DND-41 (cell line): ENCODE data around the gene SDCCAG8.

ENCODE experiments used
- ATAC-seq: fragments of 200-7000 bp; cut with Tn5 transposase; 3 replicates; pipeline ENCODE4 v1.9.1; 2021; ENCODE audit warnings: low read depth; ENCODE audit not compliant: insufficient read depth
- DNase-seq: peaks from one replicate; pipeline ENCODE4 v3.0.0-alpha.2; 2020
- H2AFZ ChIP-seq: 2 replicates; pipeline ENCODE4 v1.6.0; 2012; ENCODE audit warnings: low read depth, low read length
- H3K27ac ChIP-seq: 2 replicates; pipeline ENCODE4 v1.5.1; 2012; ENCODE audit warnings: low read length, inconsistent platforms
- H3K27me3 ChIP-seq: fragments of 200-600 bp; sonication (generic); 2 replicates; pipeline ENCODE4 v1.6.0; 2012; ENCODE audit warnings: low read length, mild to moderate bottlenecking, inconsistent platforms; ENCODE audit not compliant: insufficient read depth, poor library complexity
- H3K36me3 ChIP-seq: 2 replicates; pipeline ENCODE4 v1.5.1; 2012; ENCODE audit warnings: low read length, inconsistent platforms; ENCODE audit not compliant: insufficient read depth
- H3K4me1 ChIP-seq: 2 replicates; pipeline ENCODE4 v1.5.1; 2012; ENCODE audit warnings: mild to moderate bottlenecking, low read length; ENCODE audit not compliant: insufficient read depth
- H3K4me2 ChIP-seq: 2 replicates; pipeline ENCODE4 v1.6.0; 2012; ENCODE audit warnings: mild to moderate bottlenecking, moderate library complexity, low read length, inconsistent platforms; ENCODE audit not compliant: insufficient read depth
- H3K4me3 ChIP-seq, 2 experiments: fragments of 200-600 bp in 1 of 2; shearing (Covaris generic) in 1 of 2; 2 replicates each; pipeline ENCODE4 v1.5.1; 2012 to 2016; ENCODE audit warnings: inconsistent platforms in 2 of 2, low read length in 2 of 2, mild to moderate bottlenecking in 2 of 2, low read depth in 1 of 2, moderate library complexity in 1 of 2
- H3K79me2 ChIP-seq: 2 replicates; pipeline ENCODE4 v1.6.0; 2012; ENCODE audit warnings: low read length, inconsistent platforms; ENCODE audit not compliant: insufficient read depth
- H3K9ac ChIP-seq: 2 replicates; pipeline ENCODE4 v1.6.0; 2012; ENCODE audit warnings: low read depth, mild to moderate bottlenecking, inconsistent platforms, low read length, moderate library complexity
- H3K9me3 ChIP-seq: 2 replicates; pipeline ENCODE4 v1.5.1; 2012; ENCODE audit warnings: low read length, moderate library complexity, mild to moderate bottlenecking, inconsistent platforms; ENCODE audit not compliant: insufficient read depth, severe bottlenecking
- H4K20me1 ChIP-seq: 2 replicates; pipeline ENCODE4 v1.6.0; 2012; ENCODE audit warnings: low read length; ENCODE audit not compliant: insufficient read depth
- EZH2 ChIP-seq: IDR thresholded peaks from 3 replicates; pipeline ENCODE4 v1.6.1; 2012; ENCODE audit warnings: borderline replicate concordance, low read depth, mild to moderate bottlenecking, moderate library complexity, low read length, inconsistent platforms; ENCODE audit not compliant: severe bottlenecking
- TF ChIP-seq, protein P1 (sequence below): IDR thresholded peaks from 2 replicates; pipeline ENCODE4 v1.5.1; 2012; ENCODE audit warnings: borderline replicate concordance, low read length, moderate library complexity, mild to moderate bottlenecking; ENCODE audit not compliant: poor library complexity, severe bottlenecking; ENCODE audit errors: extremely low read depth

The SDCCAG8 gene

GRCh38 chr1:243548516-243548915 lies 292.7 kb downstream of the SDCCAG8 start:
- Histone ChIP-seq H3K4me3 (no peak overlapping the region), H2AFZ (no peak overlapping the region), H3K36me3 (peaks cover 9% of the 10 kb centered on the region; the same call in 1 of the 2 replicates), H3K27ac (no peak overlapping the region), H3K4me2 (no peak overlapping the region), H3K9ac (no peak overlapping the region), H3K4me1 (no peaks in the 10 kb centered on the region), H4K20me1 (no peaks in the 10 kb centered on the region), H3K27me3 (no peaks in the 10 kb centered on the region), H3K79me2 (no peaks in the 10 kb centered on the region), H3K9me3 (no peaks in the 10 kb centered on the region)
- ATAC-seq, result no peak
- TF ChIP-seq EZH2, result no peak
- TF ChIP-seq, protein P1, sequence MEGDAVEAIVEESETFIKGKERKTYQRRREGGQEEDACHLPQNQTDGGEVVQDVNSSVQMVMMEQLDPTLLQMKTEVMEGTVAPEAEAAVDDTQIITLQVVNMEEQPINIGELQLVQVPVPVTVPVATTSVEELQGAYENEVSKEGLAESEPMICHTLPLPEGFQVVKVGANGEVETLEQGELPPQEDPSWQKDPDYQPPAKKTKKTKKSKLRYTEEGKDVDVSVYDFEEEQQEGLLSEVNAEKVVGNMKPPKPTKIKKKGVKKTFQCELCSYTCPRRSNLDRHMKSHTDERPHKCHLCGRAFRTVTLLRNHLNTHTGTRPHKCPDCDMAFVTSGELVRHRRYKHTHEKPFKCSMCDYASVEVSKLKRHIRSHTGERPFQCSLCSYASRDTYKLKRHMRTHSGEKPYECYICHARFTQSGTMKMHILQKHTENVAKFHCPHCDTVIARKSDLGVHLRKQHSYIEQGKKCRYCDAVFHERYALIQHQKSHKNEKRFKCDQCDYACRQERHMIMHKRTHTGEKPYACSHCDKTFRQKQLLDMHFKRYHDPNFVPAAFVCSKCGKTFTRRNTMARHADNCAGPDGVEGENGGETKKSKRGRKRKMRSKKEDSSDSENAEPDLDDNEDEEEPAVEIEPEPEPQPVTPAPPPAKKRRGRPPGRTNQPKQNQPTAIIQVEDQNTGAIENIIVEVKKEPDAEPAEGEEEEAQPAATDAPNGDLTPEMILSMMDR, result no peak
- DNase-seq, result no peak

DNA sequence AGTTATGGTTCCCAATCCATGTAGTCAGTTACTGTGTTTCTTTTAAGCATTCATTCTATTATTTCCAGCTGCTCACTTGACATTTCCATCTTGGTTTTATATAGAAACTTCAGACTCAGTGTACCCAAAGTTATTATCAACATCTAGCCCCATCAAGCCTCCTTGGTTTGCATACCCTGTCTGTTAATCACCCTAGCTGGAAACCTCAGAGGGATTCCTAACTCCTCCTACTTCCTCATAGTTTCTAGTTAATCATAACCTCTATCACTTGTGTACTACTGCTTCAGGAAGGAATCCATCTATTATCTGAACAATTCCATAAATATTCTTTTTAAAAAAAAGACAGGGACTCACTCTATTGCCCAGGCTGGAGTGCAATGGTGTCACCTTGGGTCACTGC lies 293.3 kb downstream of the SDCCAG8 start:
- H3K36me3 ChIP-seq, result peaks cover 8% of the 10 kb centered on the region; the same call in 1 of the 2 replicates
- H3K79me2 ChIP-seq, result no peaks in the 10 kb centered on the region
- no peaks in the 10 kb centered on the region for H3K4me1 ChIP-seq
- H3K4me2 ChIP-seq, result no peak overlapping the region
- H3K27ac ChIP-seq, result no peak overlapping the region
- no peaks in the 10 kb centered on the region for H3K9me3 ChIP-seq
- no peak overlapping the region for H2AFZ ChIP-seq
- H3K9ac ChIP-seq, result no peak overlapping the region
- no peak for ATAC-seq
- H3K27me3 ChIP-seq, result no peaks in the 10 kb centered on the region
- DNase-seq, result no peak
- no peak for TF ChIP-seq EZH2
- TF ChIP-seq, protein P1, result no peak
- H3K4me3 ChIP-seq, result no peak overlapping the region
- H4K20me1 ChIP-seq, result no peaks in the 10 kb centered on the region
